ENCODE results near the gene GPR62.

The GPR62 gene

GRCh38 chr3:51995346-51996163, 40.4 kb downstream of the GPR62 start, which contains the start of gene RPL29:
Gene RPL29 (minus strand): TSS chr3:51995895. CDS start chr3:51995461, 434 bp downstream.
- peak; percentile 4; the same call in 1 of the 2 replicates for TF ChIP-seq CTCF (IDR thresholded peaks at IDR 0.05; ENCODE audit: low read depth, low read length)
- peak; percentile 88 for DNase-seq (ENCODE audit: extremely low read depth, low read depth)

GRCh38 chr3:51997172-51997571, 42.0 kb downstream of the GPR62 start:
- no peak for TF ChIP-seq CTCF (IDR thresholded peaks at IDR 0.05; ENCODE audit: low read depth, low read length)
- DNase-seq (ENCODE audit: extremely low read depth, low read depth), result no peak

- TF ChIP-seq CTCF (IDR thresholded peaks at IDR 0.05; ENCODE audit: low read depth, low read length), result no peak
- DNase-seq (ENCODE audit: extremely low read depth, low read depth), result no peak
Measured at GRCh38 chr3:51997935-51998596, 42.9 kb downstream of the GPR62 start.

- TF ChIP-seq CTCF (IDR thresholded peaks at IDR 0.05; ENCODE audit: low read depth, low read length), result no peak
- no peak for DNase-seq (ENCODE audit: extremely low read depth, low read depth)
Measured at GRCh38 chr3:51998774-51999173, 43.6 kb downstream of the GPR62 start.

GRCh38 chr3:51999846-52000245, 44.7 kb downstream of the GPR62 start:
- DNase-seq (ENCODE audit: extremely low read depth, low read depth), result no peak
- TF ChIP-seq CTCF (IDR thresholded peaks at IDR 0.05; ENCODE audit: low read depth, low read length), result no peak

DNA sequence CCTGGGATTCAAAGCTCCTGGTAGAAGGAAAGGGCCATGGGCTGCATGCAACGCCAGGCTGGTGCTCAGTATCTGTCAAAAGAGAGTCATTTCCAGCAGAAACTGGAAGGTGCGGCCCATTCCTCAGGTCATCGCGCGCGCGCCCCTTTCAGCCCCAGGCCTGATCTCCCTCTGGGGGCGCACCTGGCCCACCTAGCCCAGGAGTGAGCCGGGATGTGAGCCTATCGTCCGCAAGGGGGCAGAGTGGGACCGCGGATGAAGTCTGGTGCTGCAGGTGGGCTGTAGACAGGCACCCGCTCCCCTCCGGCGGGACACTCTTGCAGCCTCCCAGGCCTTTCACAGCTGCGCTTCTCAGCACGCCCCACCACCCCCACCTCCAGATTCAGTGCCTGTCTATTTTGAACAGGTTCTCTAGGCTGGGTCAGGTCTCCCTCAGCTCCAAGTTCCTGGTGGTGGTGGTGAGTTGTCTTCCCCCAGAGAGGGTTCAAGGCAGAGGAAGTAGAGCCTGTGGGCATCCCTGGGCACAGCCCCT, 46.3 kb downstream of the GPR62 start:
- TF ChIP-seq CTCF (IDR thresholded peaks at IDR 0.05; ENCODE audit: low read depth, low read length), result peak; percentile 88
- DNase-seq (ENCODE audit: extremely low read depth, low read depth), result no peak

GRCh38 chr3:52002748-52003147, 47.6 kb downstream of the GPR62 start:
- TF ChIP-seq CTCF (IDR thresholded peaks at IDR 0.05; ENCODE audit: low read depth, low read length), result no peak
- DNase-seq (ENCODE audit: extremely low read depth, low read depth), result no peak

Measured in AG09319 (cell line).